ENCODE data around the gene TBP.
"Not testable (repeated sequence)": the region's sequence is repeated elsewhere in the genome, so short reads cannot be mapped to it uniquely, and the experiment has no call there.

TBP gene

GRCh38 chr6:170514908-170515307 is 39.3 kb upstream of the TBP start:
- Histone ChIP-seq H3K4me3 (ENCODE audit: low read depth in 1 of 5, low read length in 5 of 5) (no peak overlapping the region), H3K27me3 (ENCODE audit: control insufficient read depth in 5 of 5, insufficient read depth in 4 of 5, low read length in 5 of 5) (peaks cover 0 to 3% (median 2%) of the 10 kb centered on the region in 5 donors), H3K4me1 (ENCODE audit: control insufficient read depth in 5 of 5, insufficient read depth in 5 of 5, low read length in 5 of 5) (peaks cover 0 to 4% (median 3%) of the 10 kb centered on the region in 5 donors), H3K9me3 (ENCODE audit: control insufficient read depth in 5 of 5, low read length in 5 of 5) (peaks cover 0 to 4% (median 0%) of the 10 kb centered on the region in 5 donors), H3K27ac (ENCODE audit: low read depth, low read length) (no peak overlapping the region), H3K9ac (ENCODE audit: low read length in 5 of 5) (no peak overlapping the region), H3K36me3 (ENCODE audit: control insufficient read depth in 5 of 5, insufficient read depth in 5 of 5, low read length in 5 of 5) (no peaks in the 10 kb centered on the region)

GRCh38 chr6:170516783-170517616 is 37.2 kb upstream of the TBP start:
- no peaks in the 10 kb centered on the region for H3K36me3 ChIP-seq (ENCODE audit: control insufficient read depth in 5 of 5, insufficient read depth in 5 of 5, low read length in 5 of 5)
- peak overlapping the region in 2 of 5 donors; percentile 9 to 14 for H3K4me3 ChIP-seq (ENCODE audit: low read depth in 1 of 5, low read length in 5 of 5)
- peaks cover 0 to 4% (median 3%) of the 10 kb centered on the region in 5 donors for H3K4me1 ChIP-seq (ENCODE audit: control insufficient read depth in 5 of 5, insufficient read depth in 5 of 5, low read length in 5 of 5)
- no peak overlapping the region for H3K9ac ChIP-seq (ENCODE audit: low read length in 5 of 5)
- H3K27ac ChIP-seq (ENCODE audit: low read depth, low read length), result no peak overlapping the region
- H3K27me3 ChIP-seq (ENCODE audit: control insufficient read depth in 5 of 5, insufficient read depth in 4 of 5, low read length in 5 of 5), result peaks cover 0 to 3% (median 0%) of the 10 kb centered on the region in 5 donors
- peaks cover 0 to 4% (median 0%) of the 10 kb centered on the region in 5 donors for H3K9me3 ChIP-seq (ENCODE audit: control insufficient read depth in 5 of 5, low read length in 5 of 5)

- Histone ChIP-seq H3K36me3 (ENCODE audit: control insufficient read depth in 5 of 5, insufficient read depth in 5 of 5, low read length in 5 of 5) (no peaks in the 10 kb centered on the region), H3K9ac (ENCODE audit: low read length in 5 of 5) (no peak overlapping the region), H3K4me3 (ENCODE audit: low read depth in 1 of 5, low read length in 5 of 5) (no peak overlapping the region), H3K4me1 (ENCODE audit: control insufficient read depth in 5 of 5, insufficient read depth in 5 of 5, low read length in 5 of 5) (peaks cover 0 to 20% (median 0%) of the 10 kb centered on the region in 5 donors), H3K27me3 (ENCODE audit: control insufficient read depth in 5 of 5, insufficient read depth in 4 of 5, low read length in 5 of 5) (peaks cover 0 to 3% (median 0%) of the 10 kb centered on the region in 5 donors), H3K27ac (ENCODE audit: low read depth, low read length) (no peak overlapping the region), H3K9me3 (ENCODE audit: control insufficient read depth in 5 of 5, low read length in 5 of 5) (no peaks in the 10 kb centered on the region)
These were observed 31.5 kb upstream of the TBP start for GRCh38 chr6:170522565-170523183.

GRCh38 chr6:170523256-170524171 is 30.7 kb upstream of the TBP start:
- no peaks in the 10 kb centered on the region for H3K9me3 ChIP-seq (ENCODE audit: control insufficient read depth in 5 of 5, low read length in 5 of 5)
- H3K27ac ChIP-seq (ENCODE audit: low read depth, low read length), result no peak overlapping the region
- no peaks in the 10 kb centered on the region for H3K27me3 ChIP-seq (ENCODE audit: control insufficient read depth in 5 of 5, insufficient read depth in 4 of 5, low read length in 5 of 5)
- no peaks in the 10 kb centered on the region for H3K36me3 ChIP-seq (ENCODE audit: control insufficient read depth in 5 of 5, insufficient read depth in 5 of 5, low read length in 5 of 5)
- no peak overlapping the region for H3K4me3 ChIP-seq (ENCODE audit: low read depth in 1 of 5, low read length in 5 of 5)
- H3K4me1 ChIP-seq (ENCODE audit: control insufficient read depth in 5 of 5, insufficient read depth in 5 of 5, low read length in 5 of 5), result peaks cover 0 to 20% (median 0%) of the 10 kb centered on the region in 5 donors
- H3K9ac ChIP-seq (ENCODE audit: low read length in 5 of 5), result no peak overlapping the region

GRCh38 chr6:170524172-170524502 is 30.0 kb upstream of the TBP start:
- Histone ChIP-seq H3K27ac (ENCODE audit: low read depth, low read length) (no peak overlapping the region), H3K4me1 (ENCODE audit: control insufficient read depth in 5 of 5, insufficient read depth in 5 of 5, low read length in 5 of 5) (peaks cover 0 to 20% (median 0%) of the 10 kb centered on the region in 5 donors), H3K27me3 (ENCODE audit: control insufficient read depth in 5 of 5, insufficient read depth in 4 of 5, low read length in 5 of 5) (no peaks in the 10 kb centered on the region), H3K4me3 (ENCODE audit: low read depth in 1 of 5, low read length in 5 of 5) (no peak overlapping the region), H3K9ac (ENCODE audit: low read length in 5 of 5) (no peak overlapping the region), H3K9me3 (ENCODE audit: control insufficient read depth in 5 of 5, low read length in 5 of 5) (no peaks in the 10 kb centered on the region), H3K36me3 (ENCODE audit: control insufficient read depth in 5 of 5, insufficient read depth in 5 of 5, low read length in 5 of 5) (no peaks in the 10 kb centered on the region)

GRCh38 chr6:170525795-170526194 is 28.4 kb upstream of the TBP start:
- H3K27ac ChIP-seq (ENCODE audit: low read depth, low read length), result no peak overlapping the region

GRCh38 chr6:170527995-170528394 is 26.2 kb upstream of the TBP start:
- H3K9ac ChIP-seq (ENCODE audit: low read length in 5 of 5); H3K9me3 ChIP-seq (ENCODE audit: control insufficient read depth in 5 of 5, low read length in 5 of 5); H3K27ac ChIP-seq (ENCODE audit: low read depth, low read length); H3K27me3 ChIP-seq (ENCODE audit: control insufficient read depth in 5 of 5, insufficient read depth in 4 of 5, low read length in 5 of 5); H3K4me3 ChIP-seq (ENCODE audit: low read depth in 1 of 5, low read length in 5 of 5): not testable (repeated sequence)
- peaks cover 1 to 15% (median 9%) of the 10 kb centered on the region in 5 donors for H3K36me3 ChIP-seq (ENCODE audit: control insufficient read depth in 5 of 5, insufficient read depth in 5 of 5, low read length in 5 of 5)
- peaks cover 0 to 12% (median 0%) of the 10 kb centered on the region in 5 donors for H3K4me1 ChIP-seq (ENCODE audit: control insufficient read depth in 5 of 5, insufficient read depth in 5 of 5, low read length in 5 of 5)

More at GRCh38 chr6:170525795-170526194, 28.4 kb upstream of the TBP start:
- Histone ChIP-seq H3K36me3 (ENCODE audit: control insufficient read depth in 5 of 5, insufficient read depth in 5 of 5, low read length in 5 of 5) (no peaks in the 10 kb centered on the region), H3K4me3 (ENCODE audit: low read depth in 1 of 5, low read length in 5 of 5) (no peak overlapping the region), H3K9ac (ENCODE audit: low read length in 5 of 5) (no peak overlapping the region), H3K9me3 (ENCODE audit: control insufficient read depth in 5 of 5, low read length in 5 of 5) (no peaks in the 10 kb centered on the region), H3K27me3 (ENCODE audit: control insufficient read depth in 5 of 5, insufficient read depth in 4 of 5, low read length in 5 of 5) (no peaks in the 10 kb centered on the region), H3K4me1 (ENCODE audit: control insufficient read depth in 5 of 5, insufficient read depth in 5 of 5, low read length in 5 of 5) (peaks cover 0 to 20% (median 0%) of the 10 kb centered on the region in 5 donors)

- Histone ChIP-seq H3K27ac (ENCODE audit: low read depth, low read length) (no peak overlapping the region), H3K27me3 (ENCODE audit: control insufficient read depth in 5 of 5, insufficient read depth in 4 of 5, low read length in 5 of 5) (no peaks in the 10 kb centered on the region), H3K9ac (ENCODE audit: low read length in 5 of 5) (no peak overlapping the region), H3K36me3 (ENCODE audit: control insufficient read depth in 5 of 5, insufficient read depth in 5 of 5, low read length in 5 of 5) (peaks cover 16 to 33% (median 26%) of the 10 kb centered on the region in 5 donors), H3K4me3 (ENCODE audit: low read depth in 1 of 5, low read length in 5 of 5) (no peak overlapping the region), H3K4me1 (ENCODE audit: control insufficient read depth in 5 of 5, insufficient read depth in 5 of 5, low read length in 5 of 5) (no peaks in the 10 kb centered on the region), H3K9me3 (ENCODE audit: control insufficient read depth in 5 of 5, low read length in 5 of 5) (no peaks in the 10 kb centered on the region)
These were observed 24.2 kb upstream of the TBP start for GRCh38 chr6:170529839-170530469.

- H3K4me3 ChIP-seq (ENCODE audit: low read depth in 1 of 5, low read length in 5 of 5), result no peak overlapping the region
- no peaks in the 10 kb centered on the region for H3K27me3 ChIP-seq (ENCODE audit: control insufficient read depth in 5 of 5, insufficient read depth in 4 of 5, low read length in 5 of 5)
- H3K36me3 ChIP-seq (ENCODE audit: control insufficient read depth in 5 of 5, insufficient read depth in 5 of 5, low read length in 5 of 5), result peaks cover 44 to 63% (median 56%) of the 10 kb centered on the region in 5 donors
- no peak overlapping the region for H3K9ac ChIP-seq (ENCODE audit: low read length in 5 of 5)
- H3K4me1 ChIP-seq (ENCODE audit: control insufficient read depth in 5 of 5, insufficient read depth in 5 of 5, low read length in 5 of 5), result no peaks in the 10 kb centered on the region
- H3K9me3 ChIP-seq (ENCODE audit: control insufficient read depth in 5 of 5, low read length in 5 of 5), result no peaks in the 10 kb centered on the region
- H3K27ac ChIP-seq (ENCODE audit: low read depth, low read length), result no peak overlapping the region
These were observed 21.2 kb upstream of the TBP start for GRCh38 chr6:170532867-170533488.

Measured in subcutaneous abdominal adipose tissue (tissue), 5 donors.